IMR-90 (cell line): ENCODE data around the gene SYT17.

Source experiments
- CEBPB ChIP-seq: IDR thresholded peaks from 2 replicates; pipeline ENCODE4 v1.6.1; 2012; ENCODE audit warnings: low read depth, low read length, improper control_type of control experiment
- CTCF ChIP-seq: conservative IDR thresholded peaks from 2 replicates; pipeline ENCODE4 v1.5.1; 2012; ENCODE audit warnings: mild to moderate bottlenecking, low read depth, low read length, improper control_type of control experiment
- POLR2A ChIP-seq: IDR thresholded peaks from 2 replicates; pipeline ENCODE4 v1.6.1; 2012; ENCODE audit warnings: mild to moderate bottlenecking, low read depth, low read length
- RCOR1 ChIP-seq: IDR thresholded peaks from 2 replicates; pipeline ENCODE4 v1.6.1; 2012; ENCODE audit warnings: mild to moderate bottlenecking, low read length, improper control_type of control experiment; ENCODE audit not compliant: insufficient replicate concordance

- TF ChIP-seq POLR2A (no peak), CTCF (no peak), RCOR1 (no peak), CEBPB (no peak)
Observed at GRCh38 chr16:19165101-19165500, 2.9 kb upstream of the SYT17 start.
